ENCODE measurements around the gene TAGAP. TPM values are rescaled to one million over a fixed set of nuclear protein-coding genes. Genes with fewer than 3 reads are reported as not detected.

TAGAP gene
- 0.07 TPM in 1 of 2 replicates, not detected in the other for total RNA-seq

GRCh38 chr6:159044899-159045727 lies at the start of gene TAGAP:
TAGAP (minus strand) TSS chr6:159044991; CDS start chr6:159044146, 845 bp downstream.

GRCh38 chr6:158999666-159000403 lies 45.0 kb downstream of the TAGAP start, which contains the start of gene RSPH3:
RSPH3 (minus strand) TSS chr6:159000202; CDS start chr6:158999550, 652 bp downstream.

Other genes starting within 250 kb of the TAGAP start
- 103 and 110 TPM in 2 replicates for gene EZR, start 225.6 kb downstream of the TAGAP start, total RNA-seq
- gene RSPH3, start 44.8 kb downstream of the TAGAP start, total RNA-seq = 3.1 and 3.6 TPM in 2 replicates
- not detected in 2 replicates for gene FNDC1, start 124.4 kb upstream of the TAGAP start, total RNA-seq